IPS DF 4.7 (cell line): ENCODE data around the gene GHRHR.

ENCODE experiments used
- DNase-seq: peaks from one replicate; pipeline ENCODE4 v3.0.0-alpha.2; 2013; ENCODE audit warnings: low spot score; ENCODE audit errors: extremely low read depth

GHRHR gene

DNA sequence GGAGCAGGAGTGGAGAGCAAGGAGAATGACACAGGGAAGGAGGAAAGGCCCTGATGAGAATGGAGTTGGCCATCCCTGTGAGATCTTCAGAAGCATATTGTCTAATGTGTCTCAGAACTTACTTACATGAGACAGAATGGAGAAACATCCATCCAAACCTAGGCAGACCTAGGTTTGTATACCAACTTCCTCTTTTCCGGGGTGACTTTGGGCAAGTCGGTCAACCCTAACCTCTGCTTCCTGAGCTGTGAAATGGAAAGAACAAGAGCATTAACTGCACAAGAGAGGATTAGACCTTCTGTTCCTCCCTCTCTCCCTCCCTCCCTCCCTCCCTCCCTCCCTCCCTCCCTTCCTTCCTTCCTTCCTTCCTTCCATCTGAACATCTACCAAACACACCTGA, 4.5 kb downstream of the GHRHR start:
- DNase-seq, result no peak

DNA sequence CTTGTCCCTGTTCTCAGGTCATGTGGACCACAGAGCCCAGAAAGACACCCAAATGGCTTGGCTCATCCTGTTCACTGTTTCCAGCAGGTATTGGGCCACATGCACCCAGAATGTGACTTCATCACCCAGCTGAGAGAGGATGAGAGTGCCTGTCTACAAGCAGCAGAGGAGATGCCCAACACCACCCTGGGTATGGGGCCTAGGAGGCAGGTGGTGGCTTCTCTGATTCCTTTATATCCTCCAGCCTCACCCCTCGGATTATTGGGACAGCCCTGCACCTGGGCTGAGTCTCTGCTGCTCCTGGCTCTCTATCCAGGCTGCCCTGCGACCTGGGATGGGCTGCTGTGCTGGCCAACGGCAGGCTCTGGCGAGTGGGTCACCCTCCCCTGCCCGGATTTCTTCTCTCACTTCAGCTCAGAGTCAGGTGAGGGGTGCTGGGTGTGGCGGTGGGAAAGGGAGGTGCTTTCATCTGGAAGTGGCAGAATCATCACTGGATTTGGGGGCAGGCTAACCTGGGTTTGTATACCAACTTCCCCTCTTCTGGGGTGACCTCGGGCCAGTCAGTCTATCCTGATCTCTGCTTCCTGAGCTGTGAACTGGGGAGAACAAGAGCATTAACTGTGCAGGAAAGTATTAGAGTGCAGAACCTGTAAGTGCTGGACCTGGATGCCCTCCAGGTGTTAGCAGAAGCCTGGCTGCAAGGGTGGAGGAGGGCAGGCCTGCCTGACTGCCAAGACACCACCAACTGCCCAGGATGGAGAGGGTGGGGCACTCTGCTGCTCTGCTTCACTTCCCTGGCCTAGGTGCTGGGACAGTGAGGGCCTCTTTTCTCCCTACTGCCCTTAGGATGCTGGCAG, 5.2 kb downstream of the GHRHR start:
- DNase-seq, result no peak

- no peak for DNase-seq
Observed at GRCh38 chr7:30969604-30969970, 5.8 kb downstream of the GHRHR start.

DNA sequence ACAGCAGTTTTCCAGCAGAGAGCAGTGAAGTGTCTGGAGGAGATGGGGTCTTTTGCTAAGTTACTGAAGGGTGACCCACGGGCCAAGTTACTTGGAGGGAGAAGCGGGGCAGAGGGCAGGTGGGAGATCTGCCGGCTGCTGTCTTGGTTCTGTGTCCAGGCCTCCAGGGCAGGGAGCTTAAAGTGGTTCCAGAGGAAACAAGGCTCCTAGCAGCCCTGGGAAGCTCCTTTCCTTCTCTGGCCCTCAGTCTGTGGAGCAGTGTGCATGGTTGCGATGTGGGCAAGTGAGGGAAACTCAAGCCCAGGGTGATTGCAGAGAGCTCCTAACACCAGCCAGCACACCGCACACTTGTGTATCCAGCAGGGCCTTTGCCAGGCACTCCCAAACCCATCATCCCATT, 6.3 kb downstream of the GHRHR start:
- no peak for DNase-seq

DNA sequence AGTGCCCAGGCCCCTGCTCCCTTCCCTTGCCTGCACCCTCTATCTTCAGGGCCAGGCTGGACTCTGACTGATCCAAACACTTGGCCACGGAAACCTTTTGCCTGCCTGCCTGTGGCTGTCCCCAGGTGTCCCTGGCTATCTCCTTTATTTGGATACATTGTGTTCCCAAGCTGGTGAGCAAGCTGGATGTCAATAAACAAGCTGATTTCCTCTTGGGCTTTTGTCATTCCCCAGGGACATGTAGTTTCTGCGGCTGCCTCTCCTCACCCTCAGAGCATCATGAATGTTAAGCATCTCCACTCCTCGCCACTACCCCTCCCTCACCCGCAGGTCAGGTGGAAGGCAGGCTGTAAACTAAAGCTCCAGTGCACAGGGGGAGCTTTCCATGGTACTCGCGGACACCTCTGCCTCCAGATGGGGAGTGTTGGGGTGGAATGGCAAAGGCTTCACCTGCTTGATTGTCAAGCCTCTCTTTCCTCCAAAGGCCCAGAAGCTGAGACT, 6.9 kb downstream of the GHRHR start:
- no peak for DNase-seq

DNA sequence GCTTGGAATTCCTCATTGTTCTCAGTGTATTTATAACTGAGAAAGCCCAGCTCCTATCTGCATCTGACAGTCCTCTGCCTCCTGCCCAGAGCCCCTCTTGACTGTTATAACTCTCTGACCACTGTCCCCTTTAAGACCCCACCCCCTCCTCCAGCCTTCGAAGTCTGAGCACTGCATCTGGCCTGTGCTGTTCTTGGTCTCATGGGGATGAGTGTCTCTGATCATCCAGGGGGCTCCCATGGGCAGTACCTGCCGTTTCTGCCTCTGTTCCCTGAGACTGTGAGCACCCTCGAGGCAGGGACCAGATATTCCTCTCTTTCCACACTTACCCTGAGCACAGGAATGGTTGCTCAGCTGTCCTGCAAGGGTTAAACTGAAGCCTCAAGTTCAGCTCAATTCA, 7.7 kb downstream of the GHRHR start:
- DNase-seq, result no peak

DNA sequence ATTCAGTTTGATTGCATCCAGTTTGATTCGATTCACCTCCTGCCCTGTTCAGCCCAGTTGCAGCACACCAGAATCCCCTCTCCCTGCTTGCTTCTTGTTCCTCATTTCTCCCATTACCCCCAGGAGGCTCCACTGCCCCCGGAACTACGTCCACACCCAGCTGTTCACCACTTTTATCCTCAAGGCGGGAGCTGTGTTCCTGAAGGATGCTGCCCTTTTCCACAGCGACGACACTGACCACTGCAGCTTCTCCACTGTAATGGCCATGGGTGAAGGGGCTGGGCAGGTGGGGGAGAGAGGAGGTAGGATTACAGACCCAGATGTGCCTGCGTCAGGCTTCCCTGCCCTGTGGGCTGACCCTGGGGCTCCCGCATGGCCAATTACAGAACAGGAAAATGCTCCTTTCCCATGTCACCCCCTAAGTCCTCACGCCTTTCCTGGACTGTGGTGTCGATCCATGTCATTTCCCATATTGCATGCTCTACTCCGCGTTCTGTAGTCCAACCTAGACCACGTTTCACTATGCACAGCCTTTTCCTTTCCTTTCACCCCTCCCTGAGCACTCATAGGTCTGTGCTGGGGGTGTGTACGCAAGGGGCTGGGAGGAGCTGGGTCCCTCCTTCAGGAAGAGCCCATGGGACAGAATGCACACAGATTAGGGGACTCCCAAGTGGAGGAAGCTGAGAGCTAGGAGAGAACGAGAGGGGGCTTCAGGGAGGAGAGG, 8.2 kb downstream of the GHRHR start:
- no peak for DNase-seq

DNA sequence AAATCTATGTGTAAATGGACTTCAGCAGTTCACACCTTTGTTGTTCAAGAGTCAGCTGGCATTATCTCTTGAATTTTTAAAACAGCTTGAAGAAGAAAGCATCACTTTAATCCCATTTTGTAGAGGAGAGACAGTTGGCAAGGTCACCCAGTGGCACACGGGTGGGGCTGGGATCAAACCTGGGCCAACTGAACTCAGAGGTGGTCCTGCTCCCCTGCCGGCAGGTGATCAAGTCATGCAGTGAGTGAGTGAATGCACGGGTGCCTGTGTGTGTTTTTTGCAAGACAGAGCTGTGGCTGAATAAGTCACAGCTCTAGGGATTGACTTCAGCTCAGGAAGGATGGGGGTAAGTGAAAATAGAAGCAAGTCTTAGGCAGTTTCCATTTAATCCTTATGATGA, 9.5 kb downstream of the GHRHR start:
- no peak for DNase-seq

DNA sequence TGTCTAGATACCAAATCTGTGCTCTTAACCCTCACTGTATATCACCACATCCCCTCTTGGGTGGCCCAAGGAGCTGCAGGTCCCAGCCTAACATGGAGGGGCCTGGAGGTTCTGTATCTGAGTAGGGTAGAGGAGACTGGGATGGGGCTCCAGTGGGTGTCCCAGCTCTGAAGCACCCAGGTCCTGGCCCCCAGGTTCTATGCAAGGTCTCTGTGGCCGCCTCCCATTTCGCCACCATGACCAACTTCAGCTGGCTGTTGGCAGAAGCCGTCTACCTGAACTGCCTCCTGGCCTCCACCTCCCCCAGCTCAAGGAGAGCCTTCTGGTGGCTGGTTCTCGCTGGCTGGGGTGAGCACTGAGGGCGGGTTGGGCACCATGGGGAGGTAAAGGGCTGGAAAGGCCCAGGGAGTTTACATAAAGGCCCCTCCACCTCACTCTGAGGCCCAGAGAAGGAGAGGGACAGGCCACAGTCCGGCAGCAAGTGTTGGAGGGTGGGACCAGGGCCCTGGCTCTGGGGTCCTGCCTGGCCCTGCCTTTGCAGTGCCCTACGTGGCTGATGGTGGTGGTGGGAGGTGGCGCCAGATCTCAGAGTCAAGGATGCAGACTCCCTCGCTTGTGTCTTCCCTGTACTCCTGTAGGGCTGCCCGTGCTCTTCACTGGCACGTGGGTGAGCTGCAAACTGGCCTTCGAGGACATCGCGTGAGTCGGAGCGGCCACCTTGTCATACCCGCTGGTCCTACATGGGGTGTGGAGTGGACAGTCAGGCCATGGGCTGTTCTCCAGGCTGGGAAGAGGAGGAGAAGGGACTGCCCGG, 10.2 kb downstream of the GHRHR start:
- no peak for DNase-seq

DNA sequence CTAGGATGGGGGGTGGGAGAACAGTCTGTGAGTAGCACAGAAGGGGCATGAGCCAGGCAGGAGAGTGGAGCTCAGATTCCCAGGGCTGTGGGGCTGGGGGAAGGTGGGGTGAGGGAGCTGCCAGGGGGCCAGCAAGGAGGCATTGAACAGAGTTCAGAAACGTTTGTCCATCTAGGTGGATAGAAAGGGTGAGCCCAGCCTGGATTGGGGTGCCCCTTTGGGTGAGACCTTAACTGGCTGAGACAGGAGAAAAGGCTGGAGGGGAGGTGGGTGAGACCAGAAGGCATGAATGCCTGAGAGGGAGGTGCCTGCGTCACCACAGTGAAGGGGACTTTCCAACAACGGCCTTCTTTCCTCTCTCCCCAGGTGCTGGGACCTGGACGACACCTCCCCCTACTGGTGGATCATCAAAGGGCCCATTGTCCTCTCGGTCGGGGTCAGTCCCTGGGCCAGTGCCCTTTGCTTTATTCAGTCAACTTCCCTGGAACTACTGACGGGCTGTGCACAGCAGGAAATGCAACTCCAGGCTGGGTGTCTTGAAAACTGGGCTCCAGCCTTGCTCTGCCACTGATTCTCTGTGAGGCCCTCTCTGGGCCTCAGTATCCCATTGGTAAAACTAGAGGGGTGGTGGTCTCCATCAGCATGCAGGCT, 11.0 kb downstream of the GHRHR start:
- DNase-seq, result no peak

GRCh38 chr7:30975256-30975899, 11.6 kb downstream of the GHRHR start:
- no peak for DNase-seq

DNA sequence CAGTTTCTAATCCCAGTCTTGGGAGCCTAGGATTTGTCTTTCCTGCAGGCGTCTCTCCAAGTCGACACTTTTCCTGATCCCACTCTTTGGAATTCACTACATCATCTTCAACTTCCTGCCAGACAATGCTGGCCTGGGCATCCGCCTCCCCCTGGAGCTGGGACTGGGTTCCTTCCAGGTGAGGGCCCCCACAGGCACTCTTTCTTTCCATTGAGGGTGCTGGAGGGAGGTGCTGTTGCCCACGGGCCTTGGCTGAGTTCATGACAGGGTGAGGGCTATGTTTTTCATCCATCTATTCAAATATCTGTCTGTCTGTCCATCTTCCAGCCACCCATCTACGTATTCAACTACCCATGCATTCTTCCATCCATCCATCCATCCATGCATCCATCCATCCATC, 12.6 kb downstream of the GHRHR start:
- DNase-seq, result no peak

DNA sequence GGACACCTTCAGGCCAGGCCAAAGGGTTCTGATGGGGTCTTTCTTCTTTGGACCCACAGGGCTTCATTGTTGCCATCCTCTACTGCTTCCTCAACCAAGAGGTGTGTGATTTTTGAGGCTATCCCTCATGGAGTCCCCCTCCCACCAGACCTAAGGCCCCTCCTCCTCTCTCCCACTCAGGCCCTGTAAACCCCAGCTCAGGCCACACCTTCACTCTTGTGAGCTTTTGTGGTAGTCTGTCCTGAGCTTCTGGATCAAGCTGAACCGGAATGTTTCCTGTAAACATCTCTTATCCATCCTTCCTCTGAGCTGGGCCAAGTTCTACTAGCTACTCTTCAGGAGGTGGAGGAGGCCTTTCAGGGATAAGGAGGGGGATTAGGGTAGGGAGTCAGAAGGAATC, 13.5 kb downstream of the GHRHR start:
- DNase-seq, result no peak

DNA sequence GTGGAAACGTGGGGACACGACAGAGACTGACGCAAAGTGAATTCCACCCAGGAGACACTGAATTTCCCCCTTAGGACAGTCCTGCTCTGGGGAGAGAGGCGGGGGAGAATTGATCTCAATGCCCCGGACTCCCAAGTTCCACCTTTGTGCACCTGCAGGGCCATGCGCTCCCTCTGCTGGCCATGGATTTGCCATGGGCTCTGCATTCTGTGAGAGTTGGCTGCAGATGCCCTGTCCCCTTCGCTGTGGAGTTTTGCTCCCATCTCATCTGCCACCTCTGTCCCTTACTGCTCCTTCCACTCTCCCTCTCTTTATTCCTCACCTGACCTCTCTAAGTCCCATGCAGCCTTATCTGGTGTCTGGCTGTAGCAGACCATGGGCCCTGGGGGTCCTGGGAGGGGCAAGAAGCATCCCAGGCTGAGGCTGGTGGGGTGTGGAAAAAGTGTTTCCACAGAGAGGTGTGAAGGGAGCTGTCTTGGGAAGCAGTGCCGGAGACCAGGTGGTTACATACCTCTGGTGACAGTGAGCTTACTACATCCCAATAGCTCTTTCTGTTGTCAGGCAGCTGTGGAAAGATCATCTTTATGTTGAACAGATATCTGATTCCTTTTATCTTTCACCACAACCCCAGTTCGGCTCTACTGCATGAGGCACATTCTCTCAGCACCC, 14.3 kb downstream of the GHRHR start:
- DNase-seq, result no peak

DNA sequence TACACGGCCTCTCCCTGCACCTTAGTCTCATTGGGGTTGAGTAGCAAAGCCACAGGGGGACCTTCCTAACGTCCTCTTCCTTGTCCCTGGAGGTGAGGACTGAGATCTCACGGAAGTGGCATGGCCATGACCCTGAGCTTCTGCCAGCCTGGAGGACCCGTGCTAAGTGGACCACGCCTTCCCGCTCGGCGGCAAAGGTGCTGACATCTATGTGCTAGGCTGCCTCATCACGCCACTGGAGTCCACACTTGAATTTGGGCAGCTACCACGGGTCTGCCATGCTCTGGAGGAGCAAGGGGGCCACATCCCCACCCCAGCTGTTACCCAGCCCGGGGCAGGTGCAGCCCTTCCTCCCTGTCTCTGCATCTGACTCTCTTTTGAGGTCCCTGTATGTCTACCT, 15.3 kb downstream of the GHRHR start:
- no peak for DNase-seq

DNA sequence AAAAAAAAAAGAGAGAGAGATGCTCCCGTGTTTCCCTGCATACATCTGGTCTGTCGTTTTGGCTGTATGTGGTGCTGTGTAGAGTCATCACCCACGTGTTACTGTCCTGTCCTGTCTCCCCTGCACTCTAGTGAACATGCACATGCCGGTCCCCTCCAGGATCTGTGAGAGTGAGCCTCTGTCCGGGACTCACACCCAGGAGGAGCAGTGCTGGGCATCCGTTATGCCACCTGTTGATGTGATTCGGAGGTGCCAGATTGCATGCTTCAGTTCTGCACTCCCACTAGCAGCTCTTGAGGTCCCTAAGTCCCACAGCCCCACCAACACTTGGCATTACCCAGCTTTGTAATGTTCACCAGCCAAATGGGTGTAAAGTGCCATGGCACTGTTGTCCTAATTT, 16.4 kb downstream of the GHRHR start:
- no peak for DNase-seq

DNA sequence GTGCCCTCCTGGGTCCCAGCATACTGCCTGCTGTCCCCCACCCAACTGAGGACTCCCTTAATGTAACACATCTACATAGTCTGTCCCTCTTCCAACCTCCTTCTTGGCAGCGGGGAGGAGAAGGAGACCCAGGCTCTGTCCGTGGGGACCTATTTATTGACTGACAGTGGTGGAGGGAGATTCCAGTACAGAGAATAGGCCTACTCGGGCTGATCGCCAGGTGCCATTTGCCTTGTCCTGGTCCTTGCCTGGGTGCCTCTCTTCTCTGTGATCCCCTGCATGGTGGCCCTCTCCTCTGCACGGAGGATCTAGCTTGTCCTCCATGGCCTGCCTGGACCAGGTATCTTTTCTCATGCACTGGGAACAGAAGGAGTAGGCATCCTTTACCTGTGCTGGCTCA, 17.0 kb downstream of the GHRHR start:
- DNase-seq, result no peak

- DNase-seq, result peak; percentile 95
Observed at GRCh38 chr7:30983042-30983913, 19.5 kb downstream of the GHRHR start.

GRCh38 chr7:30983914-30984247, 20.1 kb downstream of the GHRHR start:
- no peak for DNase-seq
